ENCODE data around the gene LSMEM2.

- TF ChIP-seq ZNF302 (CRISPR knock-in tag; IDR thresholded peaks at IDR 0.05): no peak
- TF ChIP-seq NR3C1 (IDR thresholded peaks at IDR 0.05): no peak
- no peak for TF ChIP-seq CEBPB (IDR thresholded peaks at IDR 0.05)
- TF ChIP-seq CTCF (IDR thresholded peaks at IDR 0.05): no peak
- TF ChIP-seq MAX (IDR thresholded peaks at IDR 0.05): no peak
- no peak for TF ChIP-seq RCOR1 (IDR thresholded peaks at IDR 0.05; ENCODE audit: low read depth, low read length)
- TF ChIP-seq HDAC2 (IDR thresholded peaks at IDR 0.05): no peak
These were observed 23.7 kb upstream of the LSMEM2 start for GRCh38 chr3:50255251-50255615.

All from A549 (cell line).